Body of pancreas (tissue), 4 donors: Measurements from ENCODE around the gene ICE2. TPM values are rescaled to one million over a fixed set of nuclear protein-coding genes. Genes with fewer than 3 reads are reported as not detected.

Experiments
- ATAC-seq: fragments of 150-250 bp; one replicate; pipeline ENCODE4 v1.9.1; 2016
- DNase-seq, 4 donors: peaks; one replicate each; pipeline ENCODE4 v3.0.0-alpha.2; 2019
- H3K27ac ChIP-seq, 4 donors: fragments of 200-600 bp; sonication (generic); 1 replicate in 3 of 4; 2 replicates in 1 of 4; pipeline versions ENCODE4 v1.5.1 to v1.6.1; 2016 to 2019; ENCODE audit warnings: mild to moderate bottlenecking in 1 of 4, mixed read lengths in 1 of 4, moderate library complexity in 1 of 4
- H3K27me3 ChIP-seq, 2 donors: fragments of 200-600 bp; sonication (generic); one replicate each; pipeline ENCODE4 v1.6.0; 2016; ENCODE audit warnings: mild to moderate bottlenecking in 1 of 2
- H3K36me3 ChIP-seq, 2 donors: fragments of 200-600 bp; sonication (generic); replicated peaks in 1 of 2; 2 replicates each; pipeline ENCODE4 v1.5.1; 2016; ENCODE audit warnings: low read depth in 2 of 2; ENCODE audit not compliant: insufficient read depth in 1 of 2
- H3K4me1 ChIP-seq: fragments of 200-600 bp; sonication (generic); one replicate; pipeline ENCODE4 v1.6.0; 2016
- H3K4me3 ChIP-seq, 2 donors: fragments of 200-600 bp; sonication (generic); 1 replicate in 1 of 2; 2 replicates in 1 of 2; pipeline ENCODE4 v1.5.1; 2016 to 2019
- H3K9me3 ChIP-seq, 3 donors: fragments of 200-600 bp; sonication (generic); 1 replicate in 2 of 3; 2 replicates in 1 of 3; pipeline ENCODE4 v1.5.1; 2016
- CTCF ChIP-seq, 7 experiments: fragments of 450-650 bp in 4 of 7; fragments of 200-600 bp in 3 of 7; sonication (generic) in 3 of 7; IDR thresholded peaks; one replicate each; pipeline ENCODE4 v1.5.1; 2016 to 2019; ENCODE audit warnings: antibody characterized with exemption in 7 of 7
- POLR2A ChIP-seq, 3 donors: fragments of 450-650 bp; IDR thresholded peaks; one replicate each; pipeline ENCODE4 v1.6.1; 2016; ENCODE audit warnings: antibody characterized with exemption in 3 of 3, mild to moderate bottlenecking in 2 of 3
- WGBS, 2 donors: methylation state at CpG; one replicate each; pipeline ENCODE4 v1.1.5; 2017; 5-methylcytosine and 5-hydroxymethylcytosine counted together
- intact Hi-C: fragments of 100-400 bp; cut with DNase I; formaldehyde crosslinking; loops from one replicate; pipeline ENCODE4 v1.15.1; 2023
- total RNA-seq, 2 donors: library from RNA; depleted of rRNA; stranded (reverse); fragments of >200 nt; gene quantifications; one replicate each; pipeline ENCODE4 v1.1.0, GENCODE V29; 2016

Gene ICE2
- total RNA-seq, 2 donors from 2014 or later: 20.1 to 24.4 TPM

DNA sequence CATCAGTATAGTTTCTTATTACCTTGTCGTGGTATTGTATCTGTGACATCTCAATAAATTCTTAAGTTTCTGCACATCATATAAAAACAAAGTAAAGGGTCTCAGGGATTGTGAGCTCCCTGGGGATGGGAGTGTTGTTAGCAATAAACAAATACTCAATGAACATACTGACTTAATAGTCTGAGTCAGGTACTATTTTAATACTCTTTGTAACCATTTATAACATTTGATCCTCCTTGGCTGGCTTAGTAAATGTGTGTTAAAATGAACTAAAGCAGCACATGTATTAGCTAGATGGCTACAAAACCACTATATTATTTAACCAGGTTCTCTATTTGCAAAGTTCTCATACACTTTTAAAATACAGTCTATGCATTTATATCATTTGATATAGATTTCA, 1.8 kb downstream of the ICE2 start:
- Histone ChIP-seq H3K4me1 (peaks cover 39% of the 10 kb centered on the region), H3K27me3 (no peaks in the 10 kb centered on the region), H3K27ac (peak overlapping the region in 1 of 4 donors; percentile 90), H3K36me3 (peaks cover 0 to 3% of the 10 kb centered on the region in 2 donors), H3K9me3 (no peaks in the 10 kb centered on the region), H3K4me3 (no peak overlapping the region)
- no peak for ATAC-seq
- TF ChIP-seq CTCF (IDR thresholded peaks at IDR 0.05): no peak
- no peak for TF ChIP-seq POLR2A (IDR thresholded peaks at IDR 0.05)
- intact Hi-C loops: no loop called here
- no peak for DNase-seq
- WGBS, 2 donors: 86 to 97% methylated on average over 1 of the region's 1 CpG

- TF ChIP-seq POLR2A (IDR thresholded peaks at IDR 0.05): no peak
- no peak for TF ChIP-seq CTCF (IDR thresholded peaks at IDR 0.05)
- Histone ChIP-seq H3K4me1 (peaks cover 39% of the 10 kb centered on the region), H3K27me3 (no peaks in the 10 kb centered on the region), H3K9me3 (no peaks in the 10 kb centered on the region), H3K36me3 (peaks cover 0 to 3% of the 10 kb centered on the region in 2 donors), H3K4me3 (no peak overlapping the region), H3K27ac (no peak overlapping the region)
- WGBS, 2 donors: 38 to 41% methylated on average over 3 of the region's 3 CpGs
- no peak for DNase-seq
- ATAC-seq: no peak
- intact Hi-C loops: no loop called here
Observed at GRCh38 chr15:60476713-60477112, 2.2 kb downstream of the ICE2 start.

DNA sequence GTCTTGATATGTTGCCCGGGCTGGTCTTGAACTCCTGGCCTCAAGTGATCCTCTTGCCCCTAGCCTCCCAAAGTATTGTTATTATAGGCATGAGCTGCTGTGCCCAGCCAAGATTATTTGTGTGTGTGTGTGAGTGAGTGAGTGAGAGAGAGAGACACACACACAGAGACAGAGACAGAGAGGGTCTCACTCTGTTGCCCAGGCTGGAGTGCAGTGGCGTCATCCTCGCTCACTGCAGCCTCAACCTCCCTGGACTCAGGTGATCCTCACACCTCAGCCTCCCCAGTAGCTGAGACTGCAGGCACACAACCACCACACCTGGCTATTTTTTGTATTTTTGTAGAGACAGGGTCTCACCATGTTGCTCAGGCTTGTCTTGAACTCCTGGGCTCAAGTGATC, 5.8 kb downstream of the ICE2 start:
- Histone ChIP-seq H3K36me3 (peaks cover 0 to 7% of the 10 kb centered on the region in 2 donors), H3K27ac (no peak overlapping the region), H3K4me3 (no peak overlapping the region), H3K9me3 (no peaks in the 10 kb centered on the region), H3K27me3 (no peaks in the 10 kb centered on the region), H3K4me1 (peaks cover 37% of the 10 kb centered on the region)
- DNase-seq: no peak
- 98 to 100% methylated on average over 3 of the region's 3 CpGs for WGBS, 2 donors
- no peak for ATAC-seq
- TF ChIP-seq CTCF (IDR thresholded peaks at IDR 0.05): no peak
- TF ChIP-seq POLR2A (IDR thresholded peaks at IDR 0.05): no peak
- intact Hi-C loops: no loop called here

DNA sequence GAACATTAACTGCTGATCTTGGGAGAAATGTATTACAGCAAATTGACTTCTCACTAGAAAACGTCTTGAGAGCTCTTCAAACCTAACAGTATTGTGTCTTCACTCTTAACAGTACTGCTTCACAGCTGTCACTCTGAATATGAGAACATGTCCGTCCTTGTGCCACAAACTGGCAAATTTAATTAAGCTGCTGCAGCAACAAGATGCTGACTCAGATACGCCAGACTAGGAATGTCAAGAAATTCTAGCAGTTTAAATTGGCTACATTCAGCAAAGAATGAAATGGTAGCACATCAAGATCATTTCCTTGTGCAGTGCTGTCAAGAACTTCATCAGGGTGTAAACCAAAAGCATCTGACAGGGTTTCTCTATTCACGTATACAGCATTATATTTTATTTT, 7.6 kb downstream of the ICE2 start:
- intact Hi-C loops: no loop called here
- Histone ChIP-seq H3K4me1 (peaks cover 19% of the 10 kb centered on the region), H3K4me3 (no peak overlapping the region), H3K27me3 (no peaks in the 10 kb centered on the region), H3K36me3 (peaks cover 0 to 9% of the 10 kb centered on the region in 2 donors), H3K9me3 (no peaks in the 10 kb centered on the region), H3K27ac (no peak overlapping the region)
- no peak for TF ChIP-seq POLR2A (IDR thresholded peaks at IDR 0.05)
- no peak for TF ChIP-seq CTCF (IDR thresholded peaks at IDR 0.05)
- ATAC-seq (no peak), DNase-seq (no peak)
- 73 to 89% methylated on average over 4 of the region's 4 CpGs for WGBS, 2 donors

DNA sequence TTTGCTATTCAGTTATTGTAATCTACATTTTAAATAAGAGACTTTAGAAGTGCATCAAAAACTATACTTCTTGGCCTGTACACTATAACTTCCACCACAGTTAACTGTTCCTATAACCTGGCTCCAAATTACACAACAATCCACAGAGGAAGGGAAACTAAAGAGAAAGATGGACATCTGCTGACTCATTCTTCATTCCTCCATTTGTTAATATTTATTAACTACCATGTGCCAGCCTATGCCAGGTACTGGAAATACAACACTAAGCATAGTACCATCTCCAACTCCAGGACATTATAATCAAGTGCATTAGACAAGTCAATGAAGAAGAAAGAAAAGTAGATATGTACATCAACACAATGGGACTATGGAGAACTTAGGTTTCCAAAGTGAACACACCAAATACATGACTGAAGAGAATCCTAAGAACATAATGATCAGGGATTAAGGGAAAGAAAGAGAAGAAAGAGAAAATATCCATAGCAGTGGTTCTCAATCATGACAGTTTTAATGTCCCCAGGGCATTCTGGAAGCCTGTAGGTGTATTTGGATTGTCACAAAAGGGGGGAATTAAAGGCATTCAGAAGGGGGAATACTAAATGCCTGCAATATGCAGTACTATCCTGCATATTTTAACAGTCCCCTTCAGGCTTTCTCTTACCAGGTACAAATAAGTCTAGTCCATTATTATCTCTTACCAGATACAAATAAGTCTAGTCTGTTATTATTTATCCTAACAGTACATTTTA, 8.9 kb downstream of the ICE2 start:
- ATAC-seq (peak; percentile 58), DNase-seq (no peak)
- H3K9me3 ChIP-seq: no peaks in the 10 kb centered on the region
- peaks cover 16% of the 10 kb centered on the region for H3K4me1 ChIP-seq
- H3K27ac ChIP-seq: peak overlapping the region in 2 of 4 donors; percentile 8 to 17
- peaks cover 0 to 9% of the 10 kb centered on the region in 2 donors for H3K36me3 ChIP-seq
- TF ChIP-seq POLR2A (IDR thresholded peaks at IDR 0.05): no peak
- TF ChIP-seq CTCF (IDR thresholded peaks at IDR 0.05): no peak
- no peak overlapping the region for H3K4me3 ChIP-seq
- intact Hi-C loops: no loop called here
- H3K27me3 ChIP-seq: no peaks in the 10 kb centered on the region
